Duodenal mucosa (tissue), 2 donors: ENCODE measurements around the gene PLEKHA5.
"Not testable (repeated sequence)": the region's sequence is repeated elsewhere in the genome, so short reads cannot be mapped to it uniquely, and the experiment has no call there.

Experiments
- H3K27ac ChIP-seq: one replicate; pipeline ENCODE4 v1.7.0; 2013; ENCODE audit warnings: low read depth, low read length
- H3K27me3 ChIP-seq, 2 donors: one replicate each; pipeline ENCODE4 v1.7.0; 2013; ENCODE audit warnings: low read length in 2 of 2, control low read depth in 1 of 2; ENCODE audit not compliant: insufficient read depth in 2 of 2, control insufficient read depth in 1 of 2
- H3K36me3 ChIP-seq, 2 donors: one replicate each; pipeline ENCODE4 v1.7.0; 2013; ENCODE audit warnings: low read length in 2 of 2, control low read depth in 1 of 2; ENCODE audit not compliant: insufficient read depth in 2 of 2, control insufficient read depth in 1 of 2
- H3K4me1 ChIP-seq, 2 donors: one replicate each; pipeline ENCODE4 v1.7.0; 2013; ENCODE audit warnings: low read length in 2 of 2, control low read depth in 1 of 2; ENCODE audit not compliant: insufficient read depth in 2 of 2, control insufficient read depth in 1 of 2
- H3K4me3 ChIP-seq, 2 donors: one replicate each; pipeline ENCODE4 v1.7.0; 2013; ENCODE audit warnings: low read length in 2 of 2, low read depth in 1 of 2
- H3K9ac ChIP-seq, 2 donors: one replicate each; pipeline ENCODE4 v1.7.0; 2013; ENCODE audit warnings: low read length in 2 of 2, low read depth in 1 of 2
- H3K9me3 ChIP-seq, 2 donors: one replicate each; pipeline ENCODE4 v1.7.0; 2013; ENCODE audit warnings: low read length in 2 of 2, control low read depth in 1 of 2; ENCODE audit not compliant: control insufficient read depth in 1 of 2

PLEKHA5 gene

DNA sequence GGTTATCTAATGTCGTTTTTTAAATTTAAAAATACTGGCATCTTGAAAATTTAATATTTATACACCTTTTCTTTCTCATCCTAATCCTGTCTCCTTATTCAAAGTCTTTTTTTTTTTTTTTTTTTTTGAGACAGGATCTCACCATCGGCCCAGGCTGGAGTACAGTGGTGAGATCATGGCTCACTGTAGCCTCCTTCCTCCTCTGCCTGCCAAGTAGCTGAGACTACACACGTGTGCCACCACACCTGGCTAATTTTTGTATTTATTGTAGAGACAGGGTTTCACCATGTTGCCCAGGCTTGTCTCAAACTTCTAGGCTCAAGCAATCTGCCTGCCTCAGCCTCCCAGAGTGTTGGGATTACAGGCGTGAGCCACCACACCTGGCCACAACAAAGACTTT lies 221.3 kb downstream of the PLEKHA5 start:
- H3K4me1 ChIP-seq, H3K9me3 ChIP-seq, H3K27me3 ChIP-seq, H3K9ac ChIP-seq, H3K27ac ChIP-seq, H3K4me3 ChIP-seq: not testable (repeated sequence)
- H3K36me3 ChIP-seq: peaks cover 2 to 30% of the 10 kb centered on the region in 2 donors

DNA sequence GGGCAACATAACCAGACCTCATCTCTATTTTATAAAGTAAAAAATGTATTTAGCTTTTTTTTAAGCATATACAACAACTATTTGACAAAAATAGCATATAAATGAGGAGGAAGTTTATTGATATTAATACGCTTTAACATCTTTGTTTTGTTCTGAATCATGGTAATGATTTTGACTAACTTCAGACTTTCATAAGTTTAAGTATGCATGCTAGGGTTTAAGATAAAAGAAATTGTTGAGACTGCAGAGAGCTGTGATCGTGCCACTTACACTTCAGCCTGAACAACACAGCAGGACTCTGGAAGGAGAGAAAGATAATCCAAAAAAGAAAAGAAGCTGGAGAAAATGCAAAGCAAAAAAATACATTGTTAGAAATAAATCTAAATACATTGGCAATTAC lies 221.8 kb downstream of the PLEKHA5 start:
- H3K4me1 ChIP-seq: no peaks in the 10 kb centered on the region
- H3K9ac ChIP-seq: no peak overlapping the region
- H3K27me3 ChIP-seq: no peaks in the 10 kb centered on the region
- no peak overlapping the region for H3K27ac ChIP-seq
- H3K36me3 ChIP-seq: peaks cover 2 to 33% of the 10 kb centered on the region in 2 donors
- H3K9me3 ChIP-seq: no peaks in the 10 kb centered on the region
- no peak overlapping the region for H3K4me3 ChIP-seq

- Histone ChIP-seq H3K9me3 (no peaks in the 10 kb centered on the region), H3K9ac (no peak overlapping the region), H3K27me3 (no peaks in the 10 kb centered on the region), H3K27ac (no peak overlapping the region), H3K4me1 (no peaks in the 10 kb centered on the region), H3K4me3 (no peak overlapping the region), H3K36me3 (peaks cover 4 to 41% of the 10 kb centered on the region in 2 donors)
These were observed 240.2 kb downstream of the PLEKHA5 start for GRCh38 chr12:19369691-19370148.

DNA sequence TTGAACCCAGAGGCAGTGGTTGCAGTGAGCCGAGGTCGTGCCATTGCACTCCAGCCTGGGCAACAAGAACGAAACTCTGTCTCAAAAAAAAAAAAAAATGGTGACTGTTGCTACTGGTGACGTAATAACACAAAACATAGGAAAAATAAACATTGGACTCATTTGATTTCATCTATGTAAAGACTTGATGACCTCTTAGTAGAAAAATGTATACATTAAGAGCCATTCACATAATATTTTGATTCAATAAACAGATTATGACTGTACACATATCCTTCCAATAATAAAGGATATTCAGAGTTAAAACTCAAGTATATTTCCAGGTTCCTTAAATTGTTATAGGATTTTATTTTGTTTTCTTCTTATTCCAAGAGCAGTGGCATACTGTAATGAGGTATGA lies 244.1 kb downstream of the PLEKHA5 start:
- no peaks in the 10 kb centered on the region for H3K4me1 ChIP-seq
- H3K36me3 ChIP-seq: peaks cover 0 to 31% of the 10 kb centered on the region in 2 donors
- no peak overlapping the region for H3K27ac ChIP-seq

DNA sequence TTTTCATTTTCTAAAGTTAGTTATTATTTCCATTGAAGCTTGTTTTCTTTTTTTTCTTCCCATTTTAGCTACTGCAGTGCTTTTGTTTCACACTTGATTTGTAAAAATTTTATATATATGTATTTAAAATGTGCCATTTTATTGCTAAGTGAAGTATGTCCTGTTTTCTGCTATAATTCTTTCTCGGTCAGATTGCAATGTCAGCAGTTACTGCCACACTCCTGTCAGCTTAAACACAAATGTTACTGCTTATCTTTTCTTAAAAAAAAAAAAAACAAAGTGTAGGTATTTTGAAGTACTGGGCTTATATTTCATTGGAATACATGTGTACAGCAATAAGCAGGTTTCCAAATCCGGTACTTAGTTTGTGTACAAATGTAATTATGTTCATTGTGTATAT lies 246.4 kb downstream of the PLEKHA5 start:
- no peak overlapping the region for H3K9ac ChIP-seq
- no peak overlapping the region for H3K4me3 ChIP-seq
- H3K36me3 ChIP-seq: peaks cover 0 to 22% of the 10 kb centered on the region in 2 donors
- H3K9me3 ChIP-seq: no peaks in the 10 kb centered on the region
- H3K4me1 ChIP-seq: no peaks in the 10 kb centered on the region
- no peaks in the 10 kb centered on the region for H3K27me3 ChIP-seq
- no peak overlapping the region for H3K27ac ChIP-seq

More for the DNA sequence above, 244.1 kb downstream of the PLEKHA5 start:
- Histone ChIP-seq H3K9me3 (no peaks in the 10 kb centered on the region), H3K9ac (no peak overlapping the region), H3K4me3 (no peak overlapping the region), H3K27me3 (no peaks in the 10 kb centered on the region)

DNA sequence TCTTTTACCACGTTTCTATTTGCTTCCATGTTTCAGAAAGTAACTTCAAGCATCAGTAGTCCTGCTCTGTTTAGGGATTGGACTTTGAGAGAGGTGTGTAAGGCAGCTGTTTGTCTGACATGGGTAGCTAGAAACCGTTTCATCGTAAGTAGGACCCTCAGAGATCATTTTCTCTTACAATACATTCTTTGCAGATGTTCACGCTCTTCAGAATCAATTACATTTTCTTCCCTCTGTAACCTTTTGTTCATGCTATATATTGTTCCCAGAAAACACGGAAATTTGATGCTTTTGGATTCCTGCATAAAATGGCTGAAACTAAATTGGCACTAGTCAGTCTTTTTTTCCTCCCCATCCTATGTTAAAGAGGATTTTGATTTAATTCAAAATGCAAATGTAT lies 247.2 kb downstream of the PLEKHA5 start:
- Histone ChIP-seq H3K9me3 (no peaks in the 10 kb centered on the region), H3K27me3 (no peaks in the 10 kb centered on the region), H3K36me3 (peaks cover 0 to 15% of the 10 kb centered on the region in 2 donors), H3K4me3 (no peak overlapping the region), H3K9ac (no peak overlapping the region), H3K4me1 (no peaks in the 10 kb centered on the region), H3K27ac (no peak overlapping the region)

DNA sequence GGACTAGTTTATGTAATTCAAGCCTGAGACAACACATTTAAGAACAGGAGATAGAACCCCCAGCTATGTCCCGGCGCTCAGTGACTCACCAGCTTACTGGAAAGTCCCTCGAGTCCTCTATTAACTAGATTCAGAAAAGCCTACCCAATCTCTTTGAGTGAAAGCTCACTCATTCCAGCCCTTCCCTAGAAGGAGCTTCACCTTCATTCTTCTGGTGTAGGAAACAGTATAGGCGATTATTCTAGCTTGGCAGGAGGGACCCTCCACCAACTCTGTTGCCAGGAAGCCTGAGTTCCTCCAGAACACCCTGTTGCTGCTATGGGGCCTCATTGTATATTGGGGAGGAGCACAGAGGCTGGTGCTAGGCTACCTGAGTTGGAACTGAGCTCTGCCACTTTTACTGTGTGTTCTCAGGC lies 252.6 kb downstream of the PLEKHA5 start:
- H3K9ac ChIP-seq: no peak overlapping the region
- no peaks in the 10 kb centered on the region for H3K27me3 ChIP-seq
- no peak overlapping the region for H3K27ac ChIP-seq

GRCh38 chr12:19382563-19382962 lies 253.0 kb downstream of the PLEKHA5 start:
- no peak overlapping the region for H3K27ac ChIP-seq
- H3K4me1 ChIP-seq: no peaks in the 10 kb centered on the region
- H3K27me3 ChIP-seq: no peaks in the 10 kb centered on the region
- no peak overlapping the region for H3K4me3 ChIP-seq
- H3K9me3 ChIP-seq: no peaks in the 10 kb centered on the region
- H3K36me3 ChIP-seq: peaks cover 0 to 6% of the 10 kb centered on the region in 2 donors
- no peak overlapping the region for H3K9ac ChIP-seq

More for the DNA sequence above, 252.6 kb downstream of the PLEKHA5 start:
- Histone ChIP-seq H3K36me3 (peaks cover 0 to 6% of the 10 kb centered on the region in 2 donors), H3K4me1 (no peaks in the 10 kb centered on the region), H3K9me3 (no peaks in the 10 kb centered on the region), H3K4me3 (no peak overlapping the region)

- H3K9ac ChIP-seq: no peak overlapping the region
- no peak overlapping the region for H3K27ac ChIP-seq
- H3K4me3 ChIP-seq: no peak overlapping the region
- no peaks in the 10 kb centered on the region for H3K9me3 ChIP-seq
- H3K36me3 ChIP-seq: no peaks in the 10 kb centered on the region
- H3K27me3 ChIP-seq: no peaks in the 10 kb centered on the region
- H3K4me1 ChIP-seq: no peaks in the 10 kb centered on the region
These were observed 257.6 kb downstream of the PLEKHA5 start for GRCh38 chr12:19387161-19387560.

- Histone ChIP-seq H3K4me3 (no peak overlapping the region), H3K27ac (no peak overlapping the region), H3K9ac (no peak overlapping the region), H3K36me3 (no peaks in the 10 kb centered on the region), H3K9me3 (no peaks in the 10 kb centered on the region), H3K4me1 (no peaks in the 10 kb centered on the region), H3K27me3 (no peaks in the 10 kb centered on the region)
These were observed 258.6 kb downstream of the PLEKHA5 start for GRCh38 chr12:19388131-19388549.
